Measurements from ENCODE around the gene TMUB2. TPM values are rescaled to one million over a fixed set of nuclear protein-coding genes. Genes with fewer than 3 reads are reported as not detected.
"Not testable (repeated sequence)": the region's sequence is repeated elsewhere in the genome, so short reads cannot be mapped to it uniquely, and the experiment has no call there.

Gene TMUB2
- 29.7 and 31.1 TPM in 2 replicates for total RNA-seq

DNA sequence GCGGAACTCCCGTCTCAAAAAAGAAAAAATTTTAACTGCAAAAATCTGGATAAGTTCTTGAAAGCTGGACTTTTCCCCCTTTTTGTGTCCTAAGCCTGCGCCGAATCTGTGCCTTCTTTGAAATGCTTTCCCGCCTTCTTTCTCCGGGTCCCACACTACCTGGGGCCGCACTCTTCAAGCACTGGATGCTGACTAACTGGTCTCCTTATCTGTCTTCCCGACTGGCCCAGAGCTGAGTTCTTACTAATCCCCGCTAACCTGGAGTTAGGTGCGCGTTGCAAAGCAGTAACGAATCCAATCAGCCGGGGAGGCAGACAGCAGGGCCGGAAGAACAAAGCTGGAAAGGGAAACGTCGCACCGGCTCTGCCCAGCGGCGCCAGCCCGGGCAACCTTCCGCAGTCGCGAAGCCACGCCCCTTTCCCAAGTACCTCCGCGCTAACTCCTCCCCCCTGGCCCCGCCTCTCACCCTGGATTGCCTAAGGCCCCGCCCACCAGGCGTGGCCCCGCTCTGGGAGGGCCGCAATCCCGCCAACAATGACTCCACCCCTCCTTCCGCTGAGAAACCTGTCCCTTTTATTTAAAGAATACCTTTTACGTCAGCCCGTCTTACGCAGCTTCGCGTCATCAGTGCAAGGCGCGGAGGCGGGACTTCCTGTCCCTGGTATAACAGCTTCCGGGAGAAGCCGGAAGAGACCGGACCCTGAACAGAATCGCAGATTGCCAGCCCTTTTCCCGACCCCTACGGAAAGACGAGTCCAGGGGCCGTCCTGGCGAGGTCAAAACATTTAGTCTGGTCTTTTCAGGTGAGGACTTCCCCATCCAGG lies at the start of gene TMUB2:
Gene TMUB2, plus strand, starts transcription at position 666 of the 824 bp plus-strand sequence. CDS start 737 bp downstream, outside the sequence.
- intact Hi-C loops (cut with micrococcal nuclease): loop anchor here (1.0 kb wide), 4 partner anchors 14 to 63 kb away; partner anchors contain the start of genes HDAC5 and HROB

DNA sequence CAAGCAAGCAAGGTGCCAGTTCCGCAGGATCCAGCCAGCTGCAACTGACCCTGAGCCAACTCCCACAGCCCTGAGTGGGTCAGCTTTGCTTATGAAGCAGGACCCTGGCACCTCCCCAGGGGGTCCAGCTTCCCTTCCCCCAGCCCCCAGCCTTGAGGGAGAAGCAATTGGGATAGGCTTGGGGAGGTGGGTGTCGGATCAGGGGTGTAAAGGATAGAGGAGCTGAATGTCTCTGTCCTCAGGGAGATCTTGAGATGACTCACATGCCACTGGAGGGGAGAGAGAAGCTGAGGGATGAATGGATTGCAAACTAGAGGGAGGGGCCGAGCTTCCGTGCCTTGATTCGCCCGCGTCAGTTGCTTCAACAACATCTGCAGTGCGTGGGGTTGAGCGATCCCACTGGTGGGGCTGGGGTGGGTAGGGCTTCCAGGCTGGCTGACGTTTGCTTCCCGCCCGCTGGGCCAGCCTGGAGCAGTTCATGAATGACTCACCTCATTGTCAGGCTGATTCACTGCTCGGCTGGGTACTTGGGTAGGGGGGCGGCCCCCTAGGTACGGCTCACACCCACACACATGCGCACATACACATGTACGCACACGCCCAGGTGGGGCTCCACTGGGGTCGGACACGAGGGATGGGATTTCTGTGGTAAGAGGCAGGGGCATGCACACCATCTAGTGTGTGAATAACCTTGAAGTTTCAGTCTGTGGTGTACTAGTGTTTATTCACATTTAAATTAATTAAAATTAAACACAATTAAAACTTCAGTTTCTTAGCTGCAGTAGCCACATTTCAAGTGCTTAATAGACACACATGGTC lies 48.7 kb upstream of the TMUB2 start:
- intact Hi-C loops (cut with micrococcal nuclease): no loop called here

DNA sequence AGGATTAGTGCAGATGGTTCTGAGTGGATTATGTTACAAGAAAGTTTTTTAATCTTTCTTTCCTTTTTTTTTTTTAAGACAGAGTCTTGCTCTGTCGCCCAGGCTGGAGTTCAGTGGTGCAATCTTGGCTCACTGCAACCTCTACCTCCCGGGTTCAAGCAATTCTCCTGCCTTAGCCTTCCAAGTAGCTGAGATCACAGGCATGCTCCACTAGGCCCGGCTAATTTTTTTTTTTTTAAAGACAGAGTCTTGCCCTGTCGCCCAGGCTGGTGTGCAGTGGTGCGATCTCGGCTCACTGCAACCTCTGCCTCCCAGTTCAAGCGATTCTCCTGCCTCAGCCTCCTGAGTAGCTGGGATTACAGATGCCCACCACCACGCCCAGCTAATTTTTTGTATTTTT lies 42.9 kb upstream of the TMUB2 start:
- intact Hi-C loops (cut with micrococcal nuclease): not testable (repeated sequence)

DNA sequence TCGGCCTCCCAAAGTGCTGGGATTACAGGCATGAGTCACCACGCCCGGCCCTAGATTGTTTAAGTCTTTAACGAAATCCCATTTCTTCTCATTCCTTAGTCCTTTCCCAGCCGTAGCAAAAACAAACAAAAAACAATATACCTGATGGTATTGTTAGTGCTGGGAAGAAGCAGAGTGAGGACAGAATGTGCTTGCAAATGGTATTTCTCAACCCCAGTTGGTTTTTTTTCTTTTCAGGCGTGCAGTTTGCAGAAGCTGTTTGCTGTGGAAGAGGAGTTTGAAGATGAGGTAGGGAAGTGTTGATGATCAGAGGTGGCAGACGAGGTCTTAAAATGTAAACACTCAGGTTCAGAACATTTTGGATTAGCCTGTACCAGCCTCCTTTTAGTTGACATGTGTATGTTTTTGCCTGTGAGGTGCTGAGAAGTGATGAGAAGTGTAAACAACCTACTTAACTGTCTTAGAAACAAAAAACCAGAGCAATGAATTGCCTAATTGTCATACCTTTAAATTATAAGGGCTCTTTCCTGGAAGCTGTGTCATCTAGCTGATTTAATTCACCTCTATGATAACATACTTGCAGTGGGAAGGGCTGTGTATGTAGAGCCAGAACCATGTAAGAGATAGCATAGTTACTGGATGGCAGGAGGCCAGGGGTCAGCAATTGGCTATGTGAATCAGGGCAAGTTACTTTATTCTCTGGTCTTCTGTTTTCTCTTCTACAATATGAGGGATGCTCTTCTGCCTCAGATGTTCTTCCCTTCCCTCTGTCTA lies 41.6 kb upstream of the TMUB2 start:
- intact Hi-C loops (cut with micrococcal nuclease): no loop called here

DNA sequence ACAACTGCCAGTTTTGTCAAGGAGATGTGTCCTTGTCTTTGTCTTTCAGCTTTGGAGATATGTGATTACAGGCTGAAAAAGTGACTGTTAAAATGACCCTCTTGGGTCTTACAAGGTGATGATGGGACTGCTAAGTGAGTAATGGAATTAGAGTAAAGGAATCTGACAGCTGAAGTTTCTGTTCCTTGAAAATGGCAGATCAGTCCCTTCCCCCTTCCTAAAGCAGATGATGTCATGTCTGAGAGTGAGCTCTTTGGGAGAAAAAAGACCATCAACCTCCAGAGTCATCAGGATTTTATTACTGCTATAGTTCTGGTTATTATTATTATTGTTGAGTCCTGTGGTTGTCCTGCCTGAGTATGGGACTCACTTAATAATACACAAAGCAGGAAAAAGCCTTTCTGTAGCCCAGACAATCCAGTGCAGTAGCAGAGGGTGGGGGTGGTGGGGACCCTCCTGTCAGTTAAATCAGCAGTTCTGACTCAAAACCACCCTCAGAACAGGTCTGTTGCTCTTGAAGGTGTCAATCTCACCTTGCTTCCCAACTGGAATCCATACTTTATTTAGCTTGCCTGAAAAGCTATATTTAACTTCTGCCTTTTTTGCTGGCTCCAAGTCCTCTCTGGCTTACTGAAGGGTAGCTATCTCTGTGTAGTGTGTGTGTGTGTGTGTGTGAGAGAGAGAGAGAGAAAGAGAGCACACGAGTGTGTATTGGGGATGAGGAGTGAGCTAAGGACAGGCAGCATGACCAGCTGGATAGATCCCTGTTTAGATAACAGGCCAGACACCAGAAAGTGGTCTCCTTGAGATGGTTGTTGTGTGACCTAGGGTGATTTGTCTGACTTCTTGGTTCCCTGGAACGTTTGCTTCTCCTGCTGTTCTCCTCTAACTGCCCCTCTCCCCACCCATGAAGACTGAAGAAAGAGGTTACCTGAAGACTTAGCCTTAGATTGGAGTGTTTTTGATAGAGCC lies 40.1 kb upstream of the TMUB2 start:
- intact Hi-C loops (cut with micrococcal nuclease): no loop called here

DNA sequence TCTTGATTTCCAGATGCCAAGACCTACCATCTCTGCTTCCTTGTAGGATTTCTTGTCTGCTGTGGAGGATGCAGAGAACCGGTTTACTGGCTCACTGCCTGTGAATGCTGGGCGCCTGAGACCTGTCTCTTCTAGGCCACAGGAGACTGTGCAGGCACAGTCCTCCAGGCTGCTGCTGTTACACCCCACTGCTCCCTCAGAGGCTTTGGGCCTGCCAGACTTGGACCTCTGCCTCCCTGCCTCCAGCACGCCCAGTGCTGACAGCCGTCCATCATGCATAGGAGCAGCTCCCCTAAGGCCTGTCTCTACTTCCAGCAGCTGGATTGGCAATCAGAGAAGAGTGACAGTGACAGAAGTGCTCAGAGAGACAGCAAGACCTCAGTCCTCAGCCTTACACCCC lies 39.0 kb upstream of the TMUB2 start:
- intact Hi-C loops (cut with micrococcal nuclease): no loop called here

DNA sequence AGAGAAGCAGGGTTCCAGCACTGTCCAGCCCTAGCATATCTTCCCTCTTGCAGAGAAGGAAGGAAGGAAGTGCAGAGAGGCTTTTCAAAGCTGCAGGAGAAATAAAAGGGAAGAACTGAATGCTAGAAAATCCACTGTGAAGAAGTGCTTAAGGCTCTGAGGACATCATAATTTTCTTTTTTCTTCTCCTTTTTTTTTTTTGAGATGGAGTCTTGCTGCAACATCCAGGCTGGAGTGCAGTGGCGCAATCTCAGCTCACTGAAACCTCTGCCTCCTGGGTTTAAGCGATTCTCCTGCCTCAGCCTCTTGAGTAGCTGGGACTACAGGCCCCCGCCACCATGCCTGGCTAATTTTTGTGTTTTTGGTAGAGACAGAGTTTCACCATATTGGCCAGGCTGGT lies 37.7 kb upstream of the TMUB2 start:
- intact Hi-C loops (cut with micrococcal nuclease): not testable (repeated sequence)

DNA sequence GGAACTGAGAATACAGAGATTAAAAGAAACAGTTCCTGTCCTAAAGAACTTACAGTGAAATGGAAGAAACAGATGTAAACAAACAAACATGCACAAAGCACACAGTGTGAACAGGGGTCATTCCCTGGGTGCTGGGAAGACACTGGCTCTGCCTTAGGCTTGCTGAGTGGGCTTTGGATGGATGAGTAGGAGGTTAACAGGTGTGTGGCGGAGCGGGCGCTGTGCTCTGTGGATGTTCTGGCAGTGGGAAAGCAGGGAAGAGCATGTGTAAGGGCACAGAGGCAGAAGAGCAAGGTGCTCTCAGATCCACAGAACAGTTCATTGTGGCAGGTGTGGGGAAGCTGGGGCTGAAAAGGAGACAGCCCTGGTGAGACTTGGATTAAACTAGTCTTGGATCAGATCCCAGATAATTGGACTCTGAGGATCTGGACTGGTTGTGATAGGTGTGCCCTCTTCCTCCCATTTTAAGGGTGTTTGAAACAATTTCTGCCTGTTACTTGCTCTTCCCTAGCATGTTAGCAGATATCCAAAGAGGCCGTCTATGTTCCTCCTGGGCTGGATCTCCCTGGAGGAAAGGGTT lies 36.9 kb upstream of the TMUB2 start:
- intact Hi-C loops (cut with micrococcal nuclease): no loop called here

DNA sequence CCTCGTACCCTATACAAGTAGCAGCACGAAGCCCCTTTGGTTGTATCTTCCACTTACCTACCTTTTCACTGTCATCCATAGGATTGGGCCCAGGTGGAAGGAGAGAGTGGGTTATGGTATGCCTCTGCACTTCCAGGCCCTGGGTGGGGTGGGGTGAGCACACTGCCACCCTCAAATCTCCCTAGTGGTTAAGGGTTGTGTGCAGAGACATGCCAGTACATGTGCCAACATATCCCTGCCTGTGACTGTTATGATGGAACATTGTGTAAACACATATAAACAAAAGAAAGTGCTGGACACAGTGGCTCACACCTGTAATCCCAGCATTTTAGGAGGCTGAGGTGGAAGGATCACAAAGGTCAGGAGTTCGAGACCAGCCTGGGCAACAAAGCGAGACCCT lies 33.9 kb upstream of the TMUB2 start:
- intact Hi-C loops (cut with micrococcal nuclease): no loop called here

DNA sequence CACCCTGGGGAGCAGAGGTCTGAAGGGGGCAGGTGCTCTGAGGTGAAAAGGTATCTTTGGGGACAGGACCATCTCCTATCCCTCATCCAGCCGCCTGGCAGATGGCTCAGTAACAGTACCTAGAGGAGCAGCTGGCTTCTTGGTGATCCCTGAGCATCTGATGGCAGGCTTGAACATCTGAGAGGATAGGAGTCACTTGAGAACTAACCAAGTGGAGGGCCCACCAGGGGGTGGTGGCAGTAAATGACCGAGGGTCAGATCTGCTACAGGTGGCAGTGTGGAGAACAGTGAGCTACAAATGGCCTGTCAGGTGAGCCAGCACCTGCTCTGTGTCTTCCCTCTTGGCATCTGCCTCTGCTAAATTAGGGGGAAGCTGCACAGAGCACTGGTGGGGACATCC lies 31.3 kb upstream of the TMUB2 start:
- intact Hi-C loops (cut with micrococcal nuclease): no loop called here

DNA sequence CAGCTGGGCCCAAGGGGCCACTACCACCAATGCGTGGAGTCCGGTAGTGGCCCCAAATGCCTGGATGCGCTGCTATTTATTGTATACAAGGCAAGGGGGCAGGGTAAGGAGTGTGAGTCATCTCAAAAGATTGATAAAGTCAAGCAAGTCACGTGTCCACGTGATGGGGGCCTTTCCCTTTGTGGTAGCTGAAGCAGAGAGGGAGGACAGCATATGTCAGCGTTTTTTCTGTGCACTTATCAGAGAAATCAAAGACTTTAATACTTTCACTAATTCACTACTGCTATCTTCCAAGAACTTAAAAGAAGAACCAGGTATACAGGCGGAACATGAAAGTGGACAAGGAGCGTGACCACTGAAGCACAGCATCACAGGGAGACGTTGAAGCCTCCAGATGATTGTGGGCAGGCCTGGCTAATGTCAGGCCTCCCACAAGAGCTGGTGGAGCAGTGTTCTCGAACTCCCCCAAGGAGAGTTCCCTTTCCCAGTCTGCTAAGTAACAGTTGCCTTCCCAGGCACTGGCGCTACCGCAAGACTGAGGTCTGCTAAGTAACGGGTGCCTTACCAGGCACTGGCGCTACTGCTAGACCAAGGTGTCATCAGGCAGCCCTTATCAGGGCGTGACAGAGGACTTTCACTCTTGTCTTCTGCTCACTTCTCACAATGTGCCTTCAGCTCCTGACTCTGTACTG lies 27.1 kb upstream of the TMUB2 start:
- intact Hi-C loops (cut with micrococcal nuclease): no loop called here

DNA sequence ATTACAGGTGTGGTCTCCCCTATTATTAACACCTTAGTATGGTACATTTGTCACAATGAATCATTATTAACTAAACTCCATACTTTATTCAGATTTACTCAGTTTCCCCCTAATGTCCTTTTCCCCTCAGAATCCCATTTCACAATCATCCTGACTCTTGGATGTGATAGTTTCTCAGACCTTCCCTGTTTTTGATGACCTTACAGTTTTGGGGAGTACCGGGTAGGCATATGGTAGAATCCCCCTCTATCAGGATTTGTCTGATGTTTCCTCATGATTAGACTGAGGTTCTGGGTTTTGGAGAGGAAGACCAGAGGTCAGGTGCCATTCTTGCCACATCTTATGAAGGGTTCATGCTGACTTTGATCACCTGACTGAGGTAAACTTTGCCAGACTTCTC lies 22.3 kb upstream of the TMUB2 start:
- intact Hi-C loops (cut with micrococcal nuclease): no loop called here

DNA sequence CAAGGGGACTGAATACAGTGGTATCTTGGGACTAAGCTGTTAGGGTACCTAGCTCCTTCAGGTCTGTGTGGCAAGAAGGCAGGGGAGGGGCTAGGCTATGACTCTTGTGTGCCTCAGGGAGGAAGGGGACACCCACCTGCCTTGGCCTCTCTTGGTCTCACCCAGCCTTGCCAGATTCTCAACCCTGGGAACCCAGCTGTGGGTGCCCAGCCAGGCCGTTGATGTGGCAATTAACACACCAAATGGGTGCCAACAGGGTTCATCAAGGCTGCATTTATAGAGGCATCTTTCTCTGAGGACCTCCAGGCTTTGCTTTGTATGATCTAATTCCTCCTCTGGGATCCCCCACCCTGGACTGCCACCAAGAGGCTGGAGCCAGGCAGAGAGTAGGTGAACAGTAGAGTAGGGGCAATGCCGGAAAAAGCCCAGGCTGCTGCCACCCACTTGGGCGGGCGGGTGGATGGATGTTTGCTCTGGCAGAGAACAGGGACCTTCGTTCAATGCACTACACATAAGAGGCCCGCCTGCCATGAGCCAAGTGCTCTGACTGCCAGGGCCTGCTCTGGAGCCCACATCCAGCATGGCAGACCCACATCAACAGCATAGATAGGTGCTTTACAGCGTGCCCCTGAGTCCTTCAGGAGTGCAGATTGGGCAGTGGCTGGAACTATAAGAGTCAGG lies 19.5 kb upstream of the TMUB2 start:
- intact Hi-C loops (cut with micrococcal nuclease): no loop called here

DNA sequence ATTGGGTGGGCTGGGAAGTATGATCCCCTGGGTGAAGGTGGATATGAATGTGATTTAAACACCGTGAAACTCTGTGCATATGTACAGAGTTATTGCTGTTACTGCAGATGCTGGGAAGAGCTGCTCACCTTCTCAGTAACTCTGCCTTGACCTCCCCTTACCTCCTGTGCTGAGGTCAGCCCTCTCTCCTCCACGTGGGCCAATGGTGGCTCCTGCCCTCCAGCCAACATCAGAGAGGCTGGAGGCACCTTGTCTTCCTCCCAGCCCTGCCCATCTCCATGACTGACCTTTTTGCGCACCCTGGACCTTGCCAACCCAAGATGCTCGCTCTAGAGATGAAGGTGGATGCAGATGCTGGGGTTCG lies 16.7 kb upstream of the TMUB2 start:
- intact Hi-C loops (cut with micrococcal nuclease): no loop called here

DNA sequence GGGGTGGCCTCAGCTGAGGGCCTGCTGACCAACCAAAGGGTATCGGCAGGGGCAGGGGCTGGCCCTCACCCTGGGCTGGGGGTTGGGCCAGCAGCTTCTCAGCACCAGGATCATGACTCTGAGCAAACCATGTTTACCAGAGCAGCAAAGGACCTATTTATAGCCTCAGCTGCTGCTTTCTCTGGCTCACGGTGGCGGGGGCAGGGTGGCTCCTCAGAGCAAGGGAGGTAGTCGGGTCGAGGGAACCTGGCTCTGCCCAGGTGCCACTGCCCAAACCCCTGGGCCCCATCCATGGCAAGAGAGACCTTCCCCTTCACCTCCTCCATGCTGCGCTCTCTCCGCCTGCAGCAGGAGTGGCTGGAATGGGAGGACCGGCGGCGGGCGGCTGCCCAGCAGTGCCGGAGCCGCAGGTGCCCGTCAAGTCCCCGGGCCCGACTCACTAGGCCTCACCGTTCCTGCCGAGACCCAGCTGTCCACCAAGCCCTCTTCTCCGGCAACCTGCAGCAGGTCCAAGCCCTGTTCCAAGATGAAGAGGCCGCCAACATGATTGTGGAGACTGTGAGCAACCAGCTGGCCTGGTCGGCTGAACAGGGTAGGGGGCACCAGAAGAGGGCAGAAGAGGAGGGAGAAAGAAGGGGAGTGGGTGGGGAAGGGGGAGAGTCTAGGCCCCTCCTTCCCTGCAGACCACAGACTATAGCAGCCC lies 16.1 kb upstream of the TMUB2 start, which contains the start of gene ASB16:
Gene ASB16, plus strand, starts transcription at position 206 of the 703 bp plus-strand sequence. Its CDS starts 86 bp downstream, at position 292.
- intact Hi-C loops (cut with micrococcal nuclease): no loop called here

DNA sequence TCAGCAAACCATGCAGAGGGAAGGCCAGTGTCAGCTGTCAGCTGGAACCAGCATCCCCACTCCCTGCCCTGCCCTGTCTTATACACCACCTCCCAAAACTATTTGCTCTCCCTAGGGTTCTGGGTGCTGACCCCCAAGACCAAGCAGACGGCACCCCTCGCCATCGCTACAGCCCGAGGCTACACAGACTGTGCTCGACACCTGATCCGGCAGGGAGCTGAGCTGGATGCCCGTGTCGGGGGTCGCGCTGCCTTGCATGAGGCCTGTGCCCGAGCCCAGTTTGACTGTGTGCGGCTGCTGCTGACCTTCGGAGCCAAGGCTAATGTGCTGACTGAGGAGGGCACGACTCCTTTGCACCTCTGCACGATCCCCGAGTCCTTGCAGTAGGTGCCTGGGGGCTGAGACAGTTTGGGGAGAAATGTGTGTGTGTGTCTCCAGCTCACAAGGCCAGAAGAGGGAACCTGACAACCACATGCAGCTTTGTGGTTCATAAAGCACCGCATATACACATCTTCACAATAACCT lies 14.8 kb upstream of the TMUB2 start:
- intact Hi-C loops (cut with micrococcal nuclease): no loop called here

DNA sequence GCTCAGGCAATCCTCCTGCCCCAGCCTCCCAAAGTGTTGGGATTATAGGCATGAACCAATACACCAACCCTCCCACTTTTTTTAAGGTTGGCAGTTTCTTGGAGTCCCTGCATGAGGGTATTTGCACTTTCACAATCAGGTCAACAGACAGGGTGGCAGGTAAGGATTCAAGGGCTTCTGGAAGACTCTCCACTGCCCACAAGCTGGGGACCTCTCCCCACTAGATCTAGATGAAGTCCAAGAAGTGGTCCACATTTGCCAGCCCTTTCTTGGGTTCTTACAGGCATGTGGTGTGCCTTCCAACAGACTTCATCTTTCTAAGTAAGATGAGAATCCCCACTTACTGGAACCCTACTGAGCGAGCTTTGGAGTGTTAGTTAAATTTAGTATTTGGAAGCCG lies 12.3 kb upstream of the TMUB2 start:
- intact Hi-C loops (cut with micrococcal nuclease): no loop called here

DNA sequence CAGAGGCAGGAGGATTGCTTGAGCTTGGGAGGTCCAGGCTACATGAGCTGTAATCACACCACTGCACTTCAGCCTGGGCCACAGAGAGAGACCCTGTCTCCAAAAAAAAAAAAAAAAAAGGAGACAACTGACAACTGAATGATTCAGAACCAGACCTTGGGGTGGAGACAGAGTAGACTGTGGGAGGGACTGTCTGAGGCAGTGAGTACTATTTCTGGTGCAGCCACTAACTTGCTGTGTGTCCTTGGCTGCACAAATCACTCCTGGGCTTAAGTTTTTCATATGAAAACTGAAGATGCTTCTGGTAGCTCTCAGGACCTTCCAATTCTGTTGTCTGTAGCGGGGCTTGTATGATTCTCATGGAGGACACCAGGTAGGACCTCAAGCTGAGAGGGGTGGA lies 10.5 kb upstream of the TMUB2 start:
- intact Hi-C loops (cut with micrococcal nuclease): no loop called here

Data from T-helper 2 cell treated with Interferon-gamma antibody and Interleukin-4, amounts not matched to agents 100 ng/mL and 5 ng/mL, for 36 hours (primary cell).